ENCODE measurements around the gene ULK1.
"Not testable (repeated sequence)": the region's sequence is repeated elsewhere in the genome, so short reads cannot be mapped to it uniquely, and the experiment has no call there.

The ULK1 gene

GRCh38 chr12:131891722-131892121, 2.7 kb upstream of the ULK1 start:
- H3K27ac Mint-ChIP-seq; H3K27me3 Mint-ChIP-seq; ATAC-seq (replicated peaks); DNase-seq; H3K36me3 Mint-ChIP-seq (ENCODE audit: insufficient read depth); H3K4me3 Mint-ChIP-seq; H3K9me3 Mint-ChIP-seq: not testable (repeated sequence)
- H3K4me1 Mint-ChIP-seq (ENCODE audit: low read depth in 2 of 2): peaks cover 7 to 12% of the 10 kb centered on the region in 2 donors

DNA sequence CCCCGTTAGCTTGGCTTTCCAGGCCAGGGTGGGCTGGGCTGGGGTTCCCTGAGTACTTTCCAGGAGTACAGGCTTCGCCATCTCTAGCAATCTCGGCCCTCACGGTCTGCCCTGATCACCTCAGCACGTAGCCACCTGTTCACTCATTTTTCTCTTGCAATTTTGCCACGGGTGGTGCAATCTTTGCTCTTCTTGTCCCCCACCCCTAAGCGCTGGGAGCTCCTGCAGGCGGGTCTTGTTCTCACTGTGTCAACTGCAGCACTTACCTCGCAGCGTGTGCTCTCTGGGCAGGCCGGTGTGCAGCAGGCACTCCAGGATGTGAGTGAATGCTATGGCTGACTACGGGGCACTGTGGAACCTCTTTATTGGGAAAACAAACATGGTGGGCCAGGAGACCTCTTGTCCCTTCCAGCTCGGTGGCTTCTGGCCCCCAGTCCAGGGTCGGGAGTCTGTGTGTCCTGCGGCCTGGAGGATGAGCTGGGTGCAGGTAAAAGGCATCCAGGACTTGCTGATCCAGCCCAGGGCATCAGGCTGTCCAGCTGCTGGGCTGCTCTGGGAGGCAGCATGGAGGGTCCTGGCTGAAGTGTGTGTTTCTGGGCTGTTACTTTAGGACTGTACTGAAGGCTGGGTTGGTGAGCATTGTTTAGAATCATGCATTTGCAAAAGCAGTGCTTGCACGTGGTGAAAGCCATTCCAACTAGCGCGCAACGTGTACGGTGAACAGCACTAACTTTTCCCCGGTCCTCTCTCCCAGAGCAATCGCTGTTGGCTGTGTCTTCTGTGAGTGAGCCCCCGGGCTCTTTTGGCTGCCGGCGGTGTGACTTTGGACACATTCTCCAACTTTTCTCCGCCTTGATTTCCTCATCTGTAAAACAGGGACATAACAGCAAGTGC, 1.5 kb upstream of the ULK1 start:
- H3K36me3 Mint-ChIP-seq (ENCODE audit: insufficient read depth): peaks cover 7% of the 10 kb centered on the region
- peaks cover 7 to 17% of the 10 kb centered on the region in 2 donors for H3K4me1 Mint-ChIP-seq (ENCODE audit: low read depth in 2 of 2)
- peak overlapping the region in 1 of 2 donors; percentile 38 for H3K27ac Mint-ChIP-seq
- DNase-seq: no peak
- no peaks in the 10 kb centered on the region for H3K9me3 Mint-ChIP-seq
- ATAC-seq (replicated peaks): no peak
- peak overlapping the region; percentile 86 to 87 for H3K4me3 Mint-ChIP-seq
- no peaks in the 10 kb centered on the region for H3K27me3 Mint-ChIP-seq

DNA sequence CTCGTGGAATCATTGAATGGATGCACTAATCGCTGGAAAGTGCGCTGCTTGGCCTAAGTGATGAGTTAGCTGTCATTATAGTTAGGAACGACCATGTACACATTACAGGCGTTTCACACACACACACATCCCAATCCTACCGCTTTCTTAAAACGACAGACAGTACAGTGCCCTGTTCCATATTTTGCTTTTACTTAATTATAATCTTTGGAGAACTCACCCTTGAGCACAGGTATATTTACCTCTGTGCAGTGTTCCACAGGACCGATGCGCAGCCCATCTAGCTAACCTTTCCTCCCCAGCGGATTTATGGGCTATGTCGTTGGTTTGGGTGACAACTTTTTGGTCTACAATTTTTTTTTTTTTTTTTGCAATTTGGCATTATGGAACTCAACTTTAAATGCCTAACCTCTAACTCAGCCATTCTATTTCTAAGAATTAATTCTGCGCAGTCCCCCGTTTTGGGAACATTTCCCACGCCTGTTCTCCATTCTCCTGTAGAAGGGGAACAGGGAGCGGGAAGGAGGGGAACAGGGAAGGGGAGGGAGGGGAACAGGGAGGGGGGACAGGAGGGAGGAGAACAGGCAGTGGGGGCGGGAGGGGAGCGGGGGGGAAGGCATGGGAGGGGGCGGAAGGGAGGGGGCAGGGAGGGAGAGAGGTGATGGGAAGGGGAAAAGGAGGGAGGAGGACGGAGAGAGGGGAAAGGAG, 663 bp upstream of the ULK1 start:
- Mint-ChIP-seq H3K36me3 (ENCODE audit: insufficient read depth) (peaks cover 10% of the 10 kb centered on the region), H3K4me1 (ENCODE audit: low read depth in 2 of 2) (peaks cover 7 to 15% of the 10 kb centered on the region in 2 donors), H3K9me3 (no peaks in the 10 kb centered on the region), H3K4me3 (peak overlapping the region; percentile 86 to 87), H3K27ac (peak overlapping the region in 1 of 2 donors; percentile 38), H3K27me3 (no peaks in the 10 kb centered on the region)
- ATAC-seq (replicated peaks) (no peak), DNase-seq (no peak)

DNA sequence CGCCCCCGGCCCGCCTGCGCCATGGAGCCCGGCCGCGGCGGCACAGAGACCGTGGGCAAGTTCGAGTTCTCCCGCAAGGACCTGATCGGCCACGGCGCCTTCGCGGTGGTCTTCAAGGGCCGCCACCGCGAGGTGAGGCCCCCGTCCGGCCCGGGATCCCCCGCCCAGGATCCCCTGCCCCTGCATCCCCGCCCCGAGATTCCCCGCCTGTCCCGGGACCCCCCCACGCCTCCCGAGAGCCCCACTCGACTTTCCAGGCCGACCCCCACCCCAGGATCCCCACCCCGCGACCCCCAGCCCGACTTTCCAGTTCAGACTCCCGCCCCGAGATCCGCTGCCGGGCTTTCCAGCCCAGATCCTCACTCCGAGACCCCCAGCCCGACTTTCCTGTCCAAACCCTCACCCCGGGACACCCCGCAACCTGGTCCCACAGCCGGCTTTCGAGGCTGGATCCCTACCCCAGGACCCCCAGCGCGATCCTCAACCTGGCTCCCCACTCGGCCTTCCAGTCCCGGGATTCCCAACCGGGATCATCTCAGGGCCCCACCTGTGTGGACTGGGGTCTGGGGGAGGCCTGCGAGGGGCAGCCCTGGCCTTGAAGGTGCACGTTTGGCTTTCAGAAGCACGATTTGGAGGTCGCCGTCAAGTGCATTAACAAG, 688 bp downstream of the ULK1 start:
- peak overlapping the region; percentile 86 to 87 for H3K4me3 Mint-ChIP-seq

GRCh38 chr12:131895640-131896079, 1.2 kb downstream of the ULK1 start:
- ATAC-seq (replicated peaks): no peak
- H3K4me1 Mint-ChIP-seq (ENCODE audit: low read depth in 2 of 2): peaks cover 13 to 18% of the 10 kb centered on the region in 2 donors
- no peaks in the 10 kb centered on the region for H3K27me3 Mint-ChIP-seq

More for the DNA sequence above, 688 bp downstream of the ULK1 start:
- DNase-seq (no peak), ATAC-seq (replicated peaks) (no peak)
- peaks cover 10% of the 10 kb centered on the region for H3K36me3 Mint-ChIP-seq (ENCODE audit: insufficient read depth)
- peak overlapping the region; percentile 86 to 87 for H3K27ac Mint-ChIP-seq
- H3K27me3 Mint-ChIP-seq: no peaks in the 10 kb centered on the region
- H3K9me3 Mint-ChIP-seq: no peaks in the 10 kb centered on the region
- H3K4me1 Mint-ChIP-seq (ENCODE audit: low read depth in 2 of 2): peaks cover 8 to 16% of the 10 kb centered on the region in 2 donors

DNA sequence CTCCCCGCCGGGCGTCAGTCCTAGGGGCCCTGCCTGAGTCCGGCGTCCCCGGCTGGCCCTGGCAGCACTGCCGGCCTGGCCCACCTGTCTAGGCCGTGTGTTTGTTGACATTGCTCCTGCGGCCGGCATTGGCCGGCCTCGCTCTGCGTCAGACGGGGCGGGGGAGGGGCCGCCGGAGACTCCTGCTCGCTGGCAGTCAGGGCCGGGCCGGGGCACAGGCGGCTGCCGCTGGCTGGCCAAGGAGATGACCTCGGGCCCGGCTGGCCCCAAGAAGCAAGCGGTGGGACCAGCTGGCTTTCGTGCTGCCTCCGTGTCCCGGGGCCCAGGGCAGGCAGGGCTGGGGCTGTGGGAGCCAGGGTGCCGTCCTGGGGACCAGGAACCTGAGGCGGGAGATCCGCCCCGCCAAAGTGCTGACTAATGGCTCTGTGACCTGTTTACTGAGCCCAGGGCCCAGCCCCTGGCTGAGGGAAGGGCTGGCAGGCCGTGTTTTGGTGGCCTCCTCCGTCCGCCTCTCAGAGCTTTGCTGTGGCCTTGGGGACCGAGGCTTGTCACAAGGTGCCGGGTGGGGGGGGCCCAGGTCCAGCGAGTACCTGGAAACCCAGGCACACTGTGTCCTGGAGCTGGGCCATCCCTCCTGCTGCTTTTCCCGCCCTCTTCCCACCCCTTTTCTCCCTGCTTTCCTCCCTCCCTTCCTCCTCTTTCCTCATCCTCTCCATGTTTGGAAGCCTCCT, 1.8 kb downstream of the ULK1 start:
- ATAC-seq (replicated peaks): peak; percentile 64
- peaks cover 13 to 18% of the 10 kb centered on the region in 2 donors for H3K4me1 Mint-ChIP-seq (ENCODE audit: low read depth in 2 of 2)
- peak; percentile 40 to 51 (median 44) for DNase-seq
- peak overlapping the region; percentile 86 to 87 for H3K27ac Mint-ChIP-seq
- no peaks in the 10 kb centered on the region for H3K9me3 Mint-ChIP-seq
- H3K4me3 Mint-ChIP-seq: peak overlapping the region; percentile 86 to 87
- no peaks in the 10 kb centered on the region for H3K27me3 Mint-ChIP-seq
- H3K36me3 Mint-ChIP-seq (ENCODE audit: insufficient read depth): peaks cover 13% of the 10 kb centered on the region

More at GRCh38 chr12:131895640-131896079, 1.2 kb downstream of the ULK1 start:
- peak overlapping the region; percentile 86 to 87 for H3K27ac Mint-ChIP-seq
- H3K36me3 Mint-ChIP-seq (ENCODE audit: insufficient read depth): peaks cover 10% of the 10 kb centered on the region
- H3K4me3 Mint-ChIP-seq: peak overlapping the region; percentile 86 to 87
- no peaks in the 10 kb centered on the region for H3K9me3 Mint-ChIP-seq
- DNase-seq: no peak

DNA sequence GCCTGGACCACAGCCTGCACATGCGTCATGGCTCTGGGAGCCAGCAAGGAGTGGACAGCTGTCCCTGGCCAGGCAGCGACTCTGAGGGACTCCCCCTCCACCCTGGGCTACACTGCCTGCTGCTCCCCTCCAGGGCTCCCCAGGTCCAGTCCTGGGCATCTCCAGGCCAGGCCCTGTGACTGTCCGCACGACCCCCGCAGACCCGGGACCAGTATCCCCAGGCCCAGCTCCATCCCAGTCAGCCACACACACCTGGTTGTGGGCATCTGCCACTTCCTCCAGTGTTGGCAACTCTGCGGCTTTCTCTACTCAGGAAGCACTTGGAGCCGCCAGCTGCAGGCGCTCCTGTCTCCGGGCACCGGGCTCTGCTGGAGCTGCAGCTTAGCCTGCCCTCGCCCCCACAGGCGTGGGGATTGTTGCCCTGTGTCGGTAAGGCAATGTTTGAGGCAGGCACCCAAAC, 2.4 kb downstream of the ULK1 start:
- DNase-seq: no peak
- peak overlapping the region; percentile 86 to 87 for H3K4me3 Mint-ChIP-seq
- H3K27ac Mint-ChIP-seq: peak overlapping the region; percentile 86 to 87
- peaks cover 13 to 24% of the 10 kb centered on the region in 2 donors for H3K4me1 Mint-ChIP-seq (ENCODE audit: low read depth in 2 of 2)
- no peaks in the 10 kb centered on the region for H3K9me3 Mint-ChIP-seq
- peaks cover 14% of the 10 kb centered on the region for H3K36me3 Mint-ChIP-seq (ENCODE audit: insufficient read depth)
- no peaks in the 10 kb centered on the region for H3K27me3 Mint-ChIP-seq
- ATAC-seq (replicated peaks): no peak

- Mint-ChIP-seq H3K27ac (no peak overlapping the region), H3K4me3 (peak overlapping the region; percentile 86 to 87)
These were observed 2.9 kb downstream of the ULK1 start for GRCh38 chr12:131897276-131897675.

DNA sequence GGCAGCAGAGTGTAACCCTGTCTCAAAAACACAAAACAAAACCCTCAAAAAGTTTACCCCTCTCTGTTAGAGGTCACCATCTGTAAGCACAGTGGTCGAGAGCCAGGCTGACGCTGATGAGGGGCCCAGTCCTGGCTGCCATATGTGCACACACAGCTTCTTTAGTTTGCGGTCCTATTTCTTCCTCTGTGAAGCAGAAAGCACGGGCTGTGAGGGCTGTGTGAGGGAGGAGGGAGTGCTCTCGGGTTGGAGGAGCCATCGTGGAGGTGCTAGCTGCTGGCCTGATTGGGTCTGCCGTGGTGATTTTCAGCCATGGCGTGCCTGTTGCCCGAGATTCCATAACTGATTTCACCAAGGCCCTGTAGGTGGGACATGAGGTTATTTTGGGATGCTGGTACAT, 3.5 kb downstream of the ULK1 start:
- peak overlapping the region in 1 of 2 donors; percentile 86 for H3K4me3 Mint-ChIP-seq
- no peaks in the 10 kb centered on the region for H3K27me3 Mint-ChIP-seq
- peaks cover 21 to 28% of the 10 kb centered on the region in 2 donors for H3K4me1 Mint-ChIP-seq (ENCODE audit: low read depth in 2 of 2)
- ATAC-seq (replicated peaks) (no peak), DNase-seq (no peak)
- no peak overlapping the region for H3K27ac Mint-ChIP-seq
- H3K9me3 Mint-ChIP-seq: no peaks in the 10 kb centered on the region
- peaks cover 11% of the 10 kb centered on the region for H3K36me3 Mint-ChIP-seq (ENCODE audit: insufficient read depth)

More at GRCh38 chr12:131897276-131897675, 2.9 kb downstream of the ULK1 start:
- Mint-ChIP-seq H3K4me1 (ENCODE audit: low read depth in 2 of 2) (peaks cover 16 to 28% of the 10 kb centered on the region in 2 donors), H3K36me3 (ENCODE audit: insufficient read depth) (peaks cover 11% of the 10 kb centered on the region), H3K9me3 (no peaks in the 10 kb centered on the region), H3K27me3 (no peaks in the 10 kb centered on the region)
- ATAC-seq (replicated peaks) (no peak), DNase-seq (no peak)

DNA sequence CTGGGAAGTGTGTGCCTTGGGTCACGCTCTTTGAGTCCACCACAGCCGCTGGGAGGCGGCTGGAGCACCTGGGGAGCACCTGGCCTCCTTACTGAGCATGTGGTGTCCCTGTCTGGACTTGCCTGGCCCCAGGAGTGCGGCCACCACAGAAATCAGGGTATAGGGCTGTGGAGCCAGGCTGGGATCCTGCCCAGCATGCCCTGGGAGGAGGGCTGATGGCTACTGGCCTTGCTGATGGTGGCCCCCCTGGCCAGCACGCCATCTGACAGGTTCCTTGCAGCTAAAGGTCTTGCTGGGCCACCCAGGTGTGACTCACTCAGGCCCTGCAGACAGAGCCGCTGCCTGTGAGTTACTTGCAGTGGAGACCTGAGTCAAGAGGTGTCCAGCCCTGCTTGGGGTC, 6.0 kb downstream of the ULK1 start:
- Mint-ChIP-seq H3K27me3 (no peaks in the 10 kb centered on the region), H3K36me3 (ENCODE audit: insufficient read depth) (peaks cover 14% of the 10 kb centered on the region), H3K9me3 (no peaks in the 10 kb centered on the region), H3K27ac (peak overlapping the region in 1 of 2 donors; percentile 35), H3K4me1 (ENCODE audit: low read depth in 2 of 2) (peaks cover 29 to 32% of the 10 kb centered on the region in 2 donors), H3K4me3 (no peak overlapping the region)
- ATAC-seq (replicated peaks) (no peak), DNase-seq (no peak)

GRCh38 chr12:131901431-131902331, 7.3 kb downstream of the ULK1 start:
- H3K4me1 Mint-ChIP-seq (ENCODE audit: low read depth in 2 of 2): peaks cover 27 to 29% of the 10 kb centered on the region in 2 donors

More at GRCh38 chr12:131901431-131902331, 7.3 kb downstream of the ULK1 start:
- DNase-seq: no peak
- Mint-ChIP-seq H3K27ac (no peak overlapping the region), H3K4me3 (no peak overlapping the region), H3K27me3 (no peaks in the 10 kb centered on the region), H3K9me3 (no peaks in the 10 kb centered on the region), H3K36me3 (ENCODE audit: insufficient read depth) (peaks cover 17% of the 10 kb centered on the region)
- no peak for ATAC-seq (replicated peaks)

Measured in effector memory CD8-positive, alpha-beta T cell (primary cell).